ENCODE results near the gene KLHL22. TPM values are rescaled to one million over a fixed set of nuclear protein-coding genes. Genes with fewer than 3 reads are reported as not detected.
"Not testable (repeated sequence)": the region's sequence is repeated elsewhere in the genome, so short reads cannot be mapped to it uniquely, and the experiment has no call there.

The KLHL22 gene
- total RNA-seq, 1 experiment from 2014 or later: 14.8 TPM

DNA sequence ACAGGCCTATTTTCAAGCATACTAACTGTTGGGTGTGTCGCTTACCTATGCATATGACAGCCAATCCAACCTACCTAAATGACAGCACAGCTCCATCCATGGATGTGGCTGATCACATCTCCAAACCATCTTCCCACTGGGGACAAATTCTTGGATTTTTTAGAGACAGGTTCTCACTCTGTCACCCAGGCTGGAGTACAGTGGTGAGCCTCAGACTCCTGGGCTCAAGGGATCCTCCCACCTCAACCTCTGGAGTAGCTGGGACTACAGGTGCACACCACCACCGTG lies 76.0 kb downstream of the KLHL22 start:
- intact Hi-C loops (cut with micrococcal nuclease): loop anchor here (10.0 kb wide), 2 partner anchors 75 to 275 kb away; partner anchors contain the start of gene KLHL22
- Histone ChIP-seq H3K4me1 (ENCODE audit: insufficient read depth, low read length) (no peaks in the 10 kb centered on the region), H3K9me2 (replicated peaks; ENCODE audit: low read length) (no peaks in the 10 kb centered on the region), H3K27ac (ENCODE audit: low read length) (no peak overlapping the region), H3K4me3 (ENCODE audit: low read length) (no peak overlapping the region), H3F3A (ENCODE audit: low read length, unreplicated experiment) (no peaks in the 10 kb centered on the region), H3K9me3 (ENCODE audit: low read length) (no peaks in the 10 kb centered on the region), H3K79me2 (ENCODE audit: low read length) (no peaks in the 10 kb centered on the region), H3K4me2 (ENCODE audit: low read length) (no peak overlapping the region), H3K27me3 (ENCODE audit: low read length) (no peaks in the 10 kb centered on the region), H2AFZ (ENCODE audit: low read length) (no peak overlapping the region), H3K9ac (ENCODE audit: low read length) (no peak overlapping the region), H4K20me1 (ENCODE audit: low read length) (no peaks in the 10 kb centered on the region), H3K36me3 (ENCODE audit: low read depth, low read length) (no peaks in the 10 kb centered on the region)
- ATAC-seq (no peak), DNase-seq (no peak)
- POLR2A ChIA-PET (ENCODE audit: unreplicated experiment): interaction anchor here (0.6 kb wide), 1 partner anchor 59 kb away, joined by 20 read pairs; no protein-coding TSS in a partner anchor
- CTCF ChIA-PET: no interaction called here
- TF ChIP-seq EZH2phosphoT487 (IDR thresholded peaks at IDR 0.05; ENCODE audit: borderline replicate concordance, low read length): no peak
- TF ChIP-seq, protein P1, sequence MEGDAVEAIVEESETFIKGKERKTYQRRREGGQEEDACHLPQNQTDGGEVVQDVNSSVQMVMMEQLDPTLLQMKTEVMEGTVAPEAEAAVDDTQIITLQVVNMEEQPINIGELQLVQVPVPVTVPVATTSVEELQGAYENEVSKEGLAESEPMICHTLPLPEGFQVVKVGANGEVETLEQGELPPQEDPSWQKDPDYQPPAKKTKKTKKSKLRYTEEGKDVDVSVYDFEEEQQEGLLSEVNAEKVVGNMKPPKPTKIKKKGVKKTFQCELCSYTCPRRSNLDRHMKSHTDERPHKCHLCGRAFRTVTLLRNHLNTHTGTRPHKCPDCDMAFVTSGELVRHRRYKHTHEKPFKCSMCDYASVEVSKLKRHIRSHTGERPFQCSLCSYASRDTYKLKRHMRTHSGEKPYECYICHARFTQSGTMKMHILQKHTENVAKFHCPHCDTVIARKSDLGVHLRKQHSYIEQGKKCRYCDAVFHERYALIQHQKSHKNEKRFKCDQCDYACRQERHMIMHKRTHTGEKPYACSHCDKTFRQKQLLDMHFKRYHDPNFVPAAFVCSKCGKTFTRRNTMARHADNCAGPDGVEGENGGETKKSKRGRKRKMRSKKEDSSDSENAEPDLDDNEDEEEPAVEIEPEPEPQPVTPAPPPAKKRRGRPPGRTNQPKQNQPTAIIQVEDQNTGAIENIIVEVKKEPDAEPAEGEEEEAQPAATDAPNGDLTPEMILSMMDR (conservative IDR thresholded peaks at IDR 0.05; ENCODE audit: low read depth, low read length): no peak
- TF ChIP-seq EZH2 (IDR thresholded peaks at IDR 0.05; ENCODE audit: low read length, unreplicated experiment): no peak
- BruUV-seq (replicated peaks): no TSS peak

DNA sequence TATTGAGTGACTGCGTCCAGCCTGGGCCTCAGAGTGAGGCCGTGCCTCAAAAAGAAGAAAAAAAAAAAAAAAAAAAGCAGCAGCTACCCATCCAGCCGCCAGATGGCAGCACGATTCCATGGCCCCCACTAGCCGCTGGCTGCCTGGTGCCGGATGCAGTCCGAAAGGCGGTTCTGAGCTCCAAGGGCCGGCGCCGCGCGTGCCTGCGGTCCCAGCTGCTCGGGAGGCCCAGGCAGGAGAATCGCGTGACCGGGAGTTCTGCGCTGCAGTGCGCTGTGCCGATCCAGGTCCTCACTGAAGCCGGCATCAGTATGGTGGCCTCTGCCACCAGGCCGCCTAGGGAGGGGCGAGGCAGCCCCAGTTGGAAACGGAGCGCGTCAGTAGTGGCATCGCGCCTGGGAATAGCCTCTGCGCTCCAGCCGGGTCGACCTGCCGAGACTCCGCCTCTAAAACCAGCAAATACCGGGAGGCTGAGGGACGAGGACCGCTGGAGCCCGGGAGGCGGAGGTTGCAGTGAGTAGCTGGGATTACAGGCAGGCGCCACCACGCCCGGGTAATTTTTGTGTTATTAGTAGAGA lies 77.3 kb downstream of the KLHL22 start:
- H2AFZ ChIP-seq (ENCODE audit: low read length): peak overlapping the region; percentile 91
- no peaks in the 10 kb centered on the region for H3F3A ChIP-seq (ENCODE audit: low read length, unreplicated experiment)
- H3K36me3 ChIP-seq (ENCODE audit: low read depth, low read length): no peaks in the 10 kb centered on the region
- peak overlapping the region; percentile 96 for H3K4me2 ChIP-seq (ENCODE audit: low read length)
- no peaks in the 10 kb centered on the region for H3K9me2 ChIP-seq (replicated peaks; ENCODE audit: low read length)
- peak overlapping the region; percentile 38 for H3K9ac ChIP-seq (ENCODE audit: low read length)
- no peaks in the 10 kb centered on the region for H4K20me1 ChIP-seq (ENCODE audit: low read length)
- POLR2A ChIA-PET (ENCODE audit: unreplicated experiment): no interaction called here
- intact Hi-C loops (cut with micrococcal nuclease): loop anchor here (1.0 to 10.0 kb wide), 3 partner anchors 38 to 277 kb away; partner anchors contain the start of gene KLHL22
- peak overlapping the region; percentile 73 for H3K4me3 ChIP-seq (ENCODE audit: low read length)
- H3K9me3 ChIP-seq (ENCODE audit: low read length): no peaks in the 10 kb centered on the region
- peak; percentile 71 for DNase-seq
- H3K27me3 ChIP-seq (ENCODE audit: low read length): no peaks in the 10 kb centered on the region
- TF ChIP-seq, protein P1 (conservative IDR thresholded peaks at IDR 0.05; ENCODE audit: low read depth, low read length): peak; percentile 68
- TF ChIP-seq EZH2 (IDR thresholded peaks at IDR 0.05; ENCODE audit: low read length, unreplicated experiment): no peak
- CTCF ChIA-PET: interaction anchor here (0.6 to 1.3 kb wide), 15 partner anchors 9 to 1685 kb away, joined by 3 to 22 read pairs (median 7); partner anchors contain the start of gene KLHL22
- peak; percentile 91 for ATAC-seq
- no peaks in the 10 kb centered on the region for H3K4me1 ChIP-seq (ENCODE audit: insufficient read depth, low read length)
- H3K79me2 ChIP-seq (ENCODE audit: low read length): no peaks in the 10 kb centered on the region
- H3K27ac ChIP-seq (ENCODE audit: low read length): no peak overlapping the region
- BruUV-seq (replicated peaks): no TSS peak

DNA sequence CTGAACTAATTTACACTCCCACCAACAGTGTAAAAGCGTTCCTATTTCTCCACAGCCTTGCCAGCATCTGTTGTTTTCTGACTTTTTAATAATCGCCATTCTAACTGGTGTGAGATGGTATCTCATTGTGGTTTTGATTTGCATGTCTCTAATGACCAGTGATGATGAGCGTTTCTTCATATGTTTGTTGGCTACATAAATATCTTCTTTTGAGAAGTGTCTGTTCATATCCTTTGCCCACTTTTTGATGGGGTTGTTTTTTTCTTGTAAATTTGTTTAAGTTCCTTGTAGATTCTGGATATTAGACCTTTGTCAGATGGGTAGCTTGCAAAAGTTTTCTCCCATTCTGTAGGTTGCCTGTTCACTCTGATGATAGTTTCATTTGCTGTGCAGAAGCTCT lies 79.9 kb downstream of the KLHL22 start:
- BruUV-seq (replicated peaks); H2AFZ ChIP-seq (ENCODE audit: low read length); POLR2A ChIA-PET (ENCODE audit: unreplicated experiment); H3K27ac ChIP-seq (ENCODE audit: low read length); H4K20me1 ChIP-seq (ENCODE audit: low read length); CTCF ChIA-PET; DNase-seq; H3K79me2 ChIP-seq (ENCODE audit: low read length); H3F3A ChIP-seq (ENCODE audit: low read length, unreplicated experiment); H3K9ac ChIP-seq (ENCODE audit: low read length); H3K4me1 ChIP-seq (ENCODE audit: insufficient read depth, low read length); H3K9me3 ChIP-seq (ENCODE audit: low read length); H3K4me3 ChIP-seq (ENCODE audit: low read length); H3K4me2 ChIP-seq (ENCODE audit: low read length); H3K27me3 ChIP-seq (ENCODE audit: low read length); ATAC-seq; H3K9me2 ChIP-seq (replicated peaks; ENCODE audit: low read length); H3K36me3 ChIP-seq (ENCODE audit: low read depth, low read length): not testable (repeated sequence)
- intact Hi-C loops (cut with micrococcal nuclease): loop anchor here (10.0 kb wide), 2 partner anchors 79 to 279 kb away; partner anchors contain the start of gene KLHL22

DNA sequence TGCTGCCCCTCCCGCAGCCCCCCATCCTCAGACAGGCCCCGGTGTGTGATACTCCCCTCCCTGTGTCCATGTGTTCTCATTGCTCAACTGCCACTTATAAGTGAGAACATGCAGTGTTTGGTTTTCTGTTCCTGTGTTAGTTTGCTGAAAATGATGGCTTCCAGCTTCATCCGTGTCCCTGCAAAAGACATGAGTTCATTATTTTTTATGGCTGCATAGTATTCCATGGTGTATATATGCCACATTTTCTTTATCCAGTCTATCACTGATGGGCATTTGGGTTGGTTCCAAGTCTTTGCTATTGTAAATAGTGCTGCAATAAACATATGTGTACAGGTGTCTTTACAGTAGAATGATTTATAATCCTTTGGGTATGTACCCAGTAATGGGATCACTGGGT lies 80.4 kb downstream of the KLHL22 start:
- BruUV-seq (replicated peaks); H3K27me3 ChIP-seq (ENCODE audit: low read length); H3K9me2 ChIP-seq (replicated peaks; ENCODE audit: low read length); H2AFZ ChIP-seq (ENCODE audit: low read length); H3K27ac ChIP-seq (ENCODE audit: low read length); H3F3A ChIP-seq (ENCODE audit: low read length, unreplicated experiment); POLR2A ChIA-PET (ENCODE audit: unreplicated experiment); CTCF ChIA-PET; H3K4me3 ChIP-seq (ENCODE audit: low read length); ATAC-seq; H4K20me1 ChIP-seq (ENCODE audit: low read length); H3K79me2 ChIP-seq (ENCODE audit: low read length); H3K36me3 ChIP-seq (ENCODE audit: low read depth, low read length); H3K4me1 ChIP-seq (ENCODE audit: insufficient read depth, low read length); H3K4me2 ChIP-seq (ENCODE audit: low read length); H3K9me3 ChIP-seq (ENCODE audit: low read length); DNase-seq; H3K9ac ChIP-seq (ENCODE audit: low read length): not testable (repeated sequence)
- intact Hi-C loops (cut with micrococcal nuclease): loop anchor here (10.0 kb wide), 2 partner anchors 80 to 280 kb away; partner anchors contain the start of gene KLHL22

Data from PC-3 (cell line).